ENCODE results near the gene AGK. TPM values are rescaled to one million over a fixed set of nuclear protein-coding genes. Genes with fewer than 3 reads are reported as not detected.

AGK gene
- total and polyA plus RNA-seq, 2 experiments from 2014 or later: 15.8 to 27.1 TPM

GRCh38 chr7:141541375-141541774 is 9.8 kb upstream of the AGK start:
- H3K27me3 ChIP-seq: peaks cover 5% of the 10 kb centered on the region
- no peaks in the 10 kb centered on the region for H3K79me2 ChIP-seq
- no peak overlapping the region for H3K27ac ChIP-seq
- no peak for TF ChIP-seq EZH2phosphoT487 (IDR thresholded peaks at IDR 0.05; ENCODE audit: low read depth, severe bottlenecking, unreplicated experiment)
- no peak for TF ChIP-seq CTCF (IDR thresholded peaks at IDR 0.05; ENCODE audit: poor library complexity)
- no peak for TF ChIP-seq EZH2 (IDR thresholded peaks at IDR 0.05; ENCODE audit: borderline replicate concordance)
- no peaks in the 10 kb centered on the region for H3K9me2 ChIP-seq (replicated peaks; ENCODE audit: insufficient read depth)
- WGBS (ENCODE audit: low lambda C conversion rate, missing lambda C conversion rate): 77% methylated on average over 2 of the region's 2 CpGs
- H3K4me1 ChIP-seq (ENCODE audit: insufficient read depth): no peaks in the 10 kb centered on the region
- DNase-seq (ENCODE audit: low spot score): no peak
- no peak overlapping the region for H3K4me3 ChIP-seq
- no peaks in the 10 kb centered on the region for H3K36me3 ChIP-seq (replicated peaks; ENCODE audit: insufficient read depth, low read depth)
- H3K4me2 ChIP-seq: no peak overlapping the region
- no peak overlapping the region for H2AFZ ChIP-seq
- H3K9me3 ChIP-seq (ENCODE audit: low read depth): no peaks in the 10 kb centered on the region
- no peaks in the 10 kb centered on the region for H4K20me1 ChIP-seq (ENCODE audit: insufficient read depth, poor library complexity, severe bottlenecking)

GRCh38 chr7:141544831-141545230 is 6.4 kb upstream of the AGK start:
- no peaks in the 10 kb centered on the region for H3K9me2 ChIP-seq (replicated peaks; ENCODE audit: insufficient read depth)
- H3K27me3 ChIP-seq: peaks cover 5% of the 10 kb centered on the region
- no peaks in the 10 kb centered on the region for H3K4me1 ChIP-seq (ENCODE audit: insufficient read depth)
- 41% methylated on average over 1 of the region's 1 CpG for WGBS (ENCODE audit: low lambda C conversion rate, missing lambda C conversion rate)
- no peaks in the 10 kb centered on the region for H4K20me1 ChIP-seq (ENCODE audit: insufficient read depth, poor library complexity, severe bottlenecking)
- no peak for DNase-seq (ENCODE audit: low spot score)
- H3K27ac ChIP-seq: no peak overlapping the region
- H2AFZ ChIP-seq: no peak overlapping the region
- no peaks in the 10 kb centered on the region for H3K79me2 ChIP-seq
- H3K36me3 ChIP-seq (replicated peaks; ENCODE audit: insufficient read depth, low read depth): no peaks in the 10 kb centered on the region
- H3K4me2 ChIP-seq: no peak overlapping the region
- TF ChIP-seq EZH2phosphoT487 (IDR thresholded peaks at IDR 0.05; ENCODE audit: low read depth, severe bottlenecking, unreplicated experiment) (no peak), CTCF (IDR thresholded peaks at IDR 0.05; ENCODE audit: poor library complexity) (no peak), EZH2 (IDR thresholded peaks at IDR 0.05; ENCODE audit: borderline replicate concordance) (no peak)
- no peaks in the 10 kb centered on the region for H3K9me3 ChIP-seq (ENCODE audit: low read depth)
- H3K4me3 ChIP-seq: no peak overlapping the region

- H3K27me3 ChIP-seq: no peaks in the 10 kb centered on the region
- H3K4me2 ChIP-seq: no peak overlapping the region
- no peak for TF ChIP-seq CTCF (IDR thresholded peaks at IDR 0.05; ENCODE audit: poor library complexity)
- TF ChIP-seq EZH2phosphoT487 (IDR thresholded peaks at IDR 0.05; ENCODE audit: low read depth, severe bottlenecking, unreplicated experiment): no peak
- TF ChIP-seq EZH2 (IDR thresholded peaks at IDR 0.05; ENCODE audit: borderline replicate concordance): no peak
- no peak for DNase-seq (ENCODE audit: low spot score)
- H2AFZ ChIP-seq: no peak overlapping the region
- H3K4me3 ChIP-seq: no peak overlapping the region
- peaks cover 3% of the 10 kb centered on the region for H3K4me1 ChIP-seq (ENCODE audit: insufficient read depth)
- no peaks in the 10 kb centered on the region for H4K20me1 ChIP-seq (ENCODE audit: insufficient read depth, poor library complexity, severe bottlenecking)
- H3K9me2 ChIP-seq (replicated peaks; ENCODE audit: insufficient read depth): no peaks in the 10 kb centered on the region
- H3K27ac ChIP-seq: no peak overlapping the region
- no peaks in the 10 kb centered on the region for H3K79me2 ChIP-seq
- WGBS (ENCODE audit: low lambda C conversion rate, missing lambda C conversion rate): 91% methylated on average over 2 of the region's 2 CpGs
- H3K36me3 ChIP-seq (replicated peaks; ENCODE audit: insufficient read depth, low read depth): no peaks in the 10 kb centered on the region
- no peaks in the 10 kb centered on the region for H3K9me3 ChIP-seq (ENCODE audit: low read depth)
Observed at GRCh38 chr7:141549582-141549981, 1.6 kb upstream of the AGK start.
